ENCODE data around the gene GARIN5B. TPM values are rescaled to one million over a fixed set of nuclear protein-coding genes. Genes with fewer than 3 reads are reported as not detected.

Gene GARIN5B
- total and polyA plus RNA-seq, 2 of the 8 experiments (the other 6 are each of a cell fraction or from before 2014, with no cell fraction given), result 0.03 TPM; not detected in 1

- H3K9ac ChIP-seq (replicated peaks in 1 of 4; ENCODE audit: extremely low read depth in 1 of 4, low read depth in 3 of 4, low read length in 3 of 4), result no peak overlapping the region
- POLR2A ChIA-PET (ENCODE audit: partially characterized antibody), result interaction anchor here (1.1 to 6.1 kb wide), 11 partner anchors 8 to 287 kb away, joined by 3 to 30 read pairs (median 5); partner anchors contain the start of genes CCDC106, KMT5C, TMEM238 and UBE2S
- peaks cover 0 to 6% (median 6%) of the 10 kb centered on the region in 4 experiments; a peak in 6 of 7 replicates for H3K4me1 ChIP-seq (replicated peaks in 1 of 4; ENCODE audit: control insufficient read depth in 3 of 4, insufficient read depth in 4 of 4, low read length in 3 of 4)
- no peak overlapping the region for H4K5ac ChIP-seq (ENCODE audit: insufficient read length, low read depth, low read length)
- CTCF ChIA-PET (ENCODE audit: partially characterized antibody), result interaction anchor here (2.5 kb wide), 1 partner anchor 59 kb away, joined by 11 read pairs; no protein-coding TSS in a partner anchor
- no peak overlapping the region for H2BK5ac ChIP-seq (ENCODE audit: low read depth, low read length)
- DNase-seq (ENCODE audit: low read depth in 1 of 2, low spot score in 2 of 2) (no peak), FAIRE-seq (no peak)
- no peak overlapping the region for H3K14ac ChIP-seq (ENCODE audit: insufficient read length)
- H4K8ac ChIP-seq (ENCODE audit: extremely low read depth, insufficient read depth, low read length), result no peak overlapping the region; the same call in 1 of the 2 replicates
- no peak overlapping the region for H3K4me3 ChIP-seq (ENCODE audit: extremely low read depth in 1 of 4, insufficient read depth in 2 of 4, low read depth in 3 of 4, low read length in 4 of 4)
- H3K23me2 ChIP-seq (ENCODE audit: low read depth, low read length), result no peaks in the 10 kb centered on the region
- no peak overlapping the region for H3K56ac ChIP-seq (replicated peaks; ENCODE audit: insufficient read length, low read depth, low read length)
- no peak overlapping the region for H3K4me2 ChIP-seq (ENCODE audit: insufficient read depth in 1 of 2, low read depth in 2 of 2, low read length in 2 of 2)
- H3K79me1 ChIP-seq (ENCODE audit: low read depth, low read length), result no peaks in the 10 kb centered on the region
- no peak overlapping the region for H2AFZ ChIP-seq (ENCODE audit: low read length)
- no peaks in the 10 kb centered on the region for H4K20me1 ChIP-seq (replicated peaks in 1 of 2; ENCODE audit: control insufficient read depth in 1 of 2, insufficient read depth in 2 of 2, low read length in 2 of 2)
- WGBS, 2 experiments (ENCODE audit: extremely low coverage in 1 of 2, insufficient coverage in 1 of 2, insufficient read length in 1 of 2, insufficient replicate concordance in 2 of 2, low coverage in 1 of 2, low lambda C conversion rate in 2 of 2, missing lambda C conversion rate in 1 of 2), result 97% methylated on average over 11 of the region's 16 CpGs; no CpG with 5 or more reads in 1 of the 2 experiments
- no peaks in the 10 kb centered on the region for H3K36me3 ChIP-seq (ENCODE audit: control insufficient read depth in 2 of 4, insufficient read depth in 4 of 4, low read length in 3 of 4)
- no peak overlapping the region for H3K4ac ChIP-seq (replicated peaks; ENCODE audit: insufficient read length, low read depth, low read length)
- H3K27ac ChIP-seq (ENCODE audit: low read depth, low read length), result no peak overlapping the region
- no peak overlapping the region for H2BK20ac ChIP-seq (ENCODE audit: low read length)
- H2BK12ac ChIP-seq (ENCODE audit: low read depth, low read length), result no peak overlapping the region
- H3K27me3 ChIP-seq (replicated peaks in 1 of 4; ENCODE audit: control insufficient read depth in 3 of 4, extremely low read depth in 1 of 4, insufficient read depth in 3 of 4, low read length in 3 of 4), result peaks cover 0 to 18% (median 14%) of the 10 kb centered on the region in 4 experiments; a peak in 5 of 7 replicates
- H3K23ac ChIP-seq (ENCODE audit: insufficient read length), result no peak overlapping the region
- no peak overlapping the region for H2BK120ac ChIP-seq (replicated peaks; ENCODE audit: low read depth, low read length)
- H3K18ac ChIP-seq (ENCODE audit: extremely low read depth, low read length), result no peak overlapping the region
- H3K79me2 ChIP-seq (ENCODE audit: control insufficient read depth in 1 of 2, insufficient read depth in 2 of 2, low read length in 2 of 2), result no peaks in the 10 kb centered on the region
- H2AK5ac ChIP-seq (ENCODE audit: low read depth, low read length), result no peak overlapping the region
- no peak overlapping the region for H4K91ac ChIP-seq (replicated peaks; ENCODE audit: insufficient read length, low read length)
- 0 out of 2 replicates have a peak overlapping the region, but pooled peaks have one; percentile 72 for H2BK15ac ChIP-seq (ENCODE audit: low read length)
- H3K9me3 ChIP-seq (ENCODE audit: insufficient read depth in 2 of 2, low read depth in 1 of 2, low read length in 1 of 2), result no peaks in the 10 kb centered on the region
- TF ChIP-seq SP4 (IDR thresholded peaks at IDR 0.05; ENCODE audit: low read length), result no peak
- no peak for TF ChIP-seq SP1 (IDR thresholded peaks at IDR 0.05; ENCODE audit: low read depth, low read length)
- no peak for TF ChIP-seq SIN3A (conservative IDR thresholded peaks at IDR 0.05 in 1 of 2, IDR thresholded peaks at IDR 0.05 in 1 of 2; ENCODE audit: low read depth in 1 of 2, low read length in 2 of 2)
- TF ChIP-seq RAD21 (IDR thresholded peaks at IDR 0.05 in 1 of 2, conservative IDR thresholded peaks at IDR 0.05 in 1 of 2; ENCODE audit: low read depth in 2 of 2, low read length in 2 of 2), result no peak
- no peak for TF ChIP-seq USF2 (IDR thresholded peaks at IDR 0.05; ENCODE audit: low read length)
- TF ChIP-seq BRCA1 (IDR thresholded peaks at IDR 0.05; ENCODE audit: low read depth, low read length), result no peak
- no peak for TF ChIP-seq BCL11A (IDR thresholded peaks at IDR 0.05; ENCODE audit: low read depth in 2 of 2, low read length in 2 of 2)
- no peak for TF ChIP-seq ASH2L (IDR thresholded peaks at IDR 0.05; ENCODE audit: low read length)
- TF ChIP-seq JUN (IDR thresholded peaks at IDR 0.05; ENCODE audit: low read depth, low read length), result no peak
These were observed 2.2 kb downstream of the GARIN5B start for GRCh38 chr19:55360902-55361301.

All from H1 (cell line).